HG03025 (cell line): ENCODE measurements around the gene GIT2.
A peak's percentile ranks its signal among the peaks of the same experiment; 100 is the strongest.
"Not testable (repeated sequence)": the region's sequence is repeated elsewhere in the genome, so short reads cannot be mapped to it uniquely, and the experiment has no call there.

Experiments
- ATAC-seq: cut with Tn5 transposase; IDR thresholded peaks from one replicate; pipeline ENCODE4 v1.9.1; 2021; ENCODE audit warnings: mild to moderate bottlenecking, moderate library complexity; ENCODE audit not compliant: unreplicated experiment, low FRiP score

Gene GIT2

GRCh38 chr12:109995686-109996482, at the start of gene GIT2:
TSS of gene GIT2 (minus strand) at chr12:109996368. CDS start at chr12:109996224, 144 bp downstream.
- ATAC-seq: peak; percentile 46

DNA sequence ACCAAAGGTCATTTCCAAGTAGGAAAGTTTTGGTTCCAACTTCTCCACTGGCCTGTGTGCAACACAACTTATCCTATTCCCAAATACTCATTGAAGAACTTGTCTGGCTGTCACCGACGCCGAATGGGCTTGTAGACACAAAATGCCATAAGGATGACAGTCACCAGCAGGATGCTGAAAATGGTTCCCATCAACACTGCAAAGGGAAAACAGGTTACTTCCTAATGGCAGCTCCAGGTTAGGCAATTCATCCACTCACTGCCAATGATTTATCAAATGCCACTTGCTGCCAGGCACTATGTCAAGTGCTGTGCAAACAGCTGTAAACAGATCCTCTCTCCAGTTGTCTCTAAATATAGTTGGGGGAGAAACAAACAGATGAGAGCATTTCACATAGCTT, 46.1 kb upstream of the GIT2 start:
- ATAC-seq: no peak

DNA sequence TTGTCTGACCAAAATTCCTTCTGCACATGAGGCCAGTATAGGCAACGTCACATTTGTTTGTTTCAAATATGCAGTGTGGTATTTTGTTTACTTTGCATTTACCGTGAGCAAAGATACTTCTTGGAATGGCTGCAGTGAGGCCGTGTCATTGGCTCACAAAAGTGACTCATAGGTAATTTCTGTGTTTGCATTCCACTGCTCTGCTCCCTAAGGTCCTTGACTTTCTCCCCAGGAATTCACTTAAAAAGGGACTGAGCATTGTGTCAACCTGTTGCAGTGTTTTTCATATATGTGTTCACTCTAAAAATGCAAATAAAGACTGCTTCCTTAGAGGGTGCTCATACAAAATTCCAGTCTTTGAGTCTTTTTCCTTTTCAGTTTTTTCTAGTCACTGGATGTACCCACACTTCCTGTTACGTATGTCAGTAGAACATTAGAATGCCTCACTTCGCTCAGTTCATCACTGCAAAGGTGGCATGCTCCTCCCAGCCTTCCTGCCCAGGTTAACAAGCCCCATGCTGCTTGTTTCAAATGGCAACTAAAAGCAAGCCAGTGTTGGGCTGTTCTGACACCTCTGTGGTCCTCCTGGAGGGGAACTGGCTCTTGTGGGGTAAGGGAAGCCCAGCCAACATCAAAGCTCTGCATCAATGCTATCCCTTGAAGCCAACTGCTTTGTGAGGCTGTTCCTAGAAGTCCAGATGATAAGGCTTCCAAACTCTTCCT, 43.1 kb upstream of the GIT2 start:
- no peak for ATAC-seq

DNA sequence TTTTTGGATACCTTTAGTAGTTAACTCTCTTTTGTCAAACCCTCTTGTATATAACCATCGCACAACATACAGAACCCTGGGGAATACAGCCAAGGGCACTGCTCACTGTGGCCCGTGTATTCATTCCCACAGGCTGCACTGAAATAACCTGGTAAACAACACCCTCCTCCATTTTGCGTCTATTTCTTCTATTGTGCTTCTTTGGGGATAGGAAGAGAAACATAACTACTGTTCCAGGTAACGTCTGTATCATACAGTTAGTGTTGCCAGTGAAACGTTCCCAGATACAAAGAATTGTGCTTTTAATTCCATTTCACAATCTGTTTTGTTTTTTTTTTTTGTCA, 42.5 kb upstream of the GIT2 start:
- ATAC-seq: no peak

GRCh38 chr12:110037315-110037714, 41.1 kb upstream of the GIT2 start:
- no peak for ATAC-seq

GRCh38 chr12:110035534-110036104, 39.5 kb upstream of the GIT2 start:
- no peak for ATAC-seq

GRCh38 chr12:110033888-110034287, 37.7 kb upstream of the GIT2 start:
- ATAC-seq: no peak

DNA sequence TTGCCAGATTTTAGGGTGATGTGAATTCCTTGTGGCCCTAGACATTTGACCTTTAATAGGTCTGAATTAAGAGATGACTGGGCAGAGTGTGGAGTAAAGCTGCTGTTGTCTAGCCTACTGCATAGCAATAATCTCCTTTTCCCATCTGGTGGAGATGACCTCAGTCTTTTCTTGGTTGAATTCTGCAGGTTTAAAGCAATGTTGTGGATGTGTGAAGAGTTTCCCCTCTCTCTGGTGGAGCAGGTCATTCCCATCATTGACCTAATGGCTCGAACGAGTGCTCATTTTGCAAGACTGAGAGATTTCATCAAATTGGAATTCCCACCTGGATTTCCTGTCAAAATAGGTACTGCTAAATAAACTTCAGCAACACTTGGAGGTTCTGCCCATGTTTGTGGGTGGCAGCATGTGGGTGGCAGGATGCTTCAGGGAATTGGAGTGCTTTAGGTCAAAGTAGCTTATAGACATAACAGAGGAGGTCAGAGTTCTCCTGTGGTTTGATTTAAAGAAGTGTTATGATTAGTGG, 33.2 kb upstream of the GIT2 start:
- ATAC-seq: no peak

DNA sequence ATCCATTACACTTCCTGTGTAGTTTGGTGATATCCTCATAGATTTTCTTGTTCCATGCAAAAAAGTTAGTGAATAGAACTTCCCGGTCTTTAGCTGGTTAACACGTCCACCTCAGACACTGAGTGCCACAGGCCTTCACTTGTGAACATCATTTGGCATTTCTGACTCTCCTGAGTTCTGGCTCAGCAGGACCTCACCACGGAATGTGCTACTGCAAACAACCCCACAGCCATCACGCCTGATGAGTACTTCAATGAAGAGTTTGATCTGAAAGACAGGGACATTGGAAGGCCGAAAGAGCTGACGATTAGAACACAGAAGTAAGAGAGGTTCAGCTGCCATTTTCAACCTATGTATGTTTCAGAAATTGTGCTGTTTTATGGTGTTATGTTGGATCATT, 32.2 kb upstream of the GIT2 start:
- ATAC-seq: no peak

DNA sequence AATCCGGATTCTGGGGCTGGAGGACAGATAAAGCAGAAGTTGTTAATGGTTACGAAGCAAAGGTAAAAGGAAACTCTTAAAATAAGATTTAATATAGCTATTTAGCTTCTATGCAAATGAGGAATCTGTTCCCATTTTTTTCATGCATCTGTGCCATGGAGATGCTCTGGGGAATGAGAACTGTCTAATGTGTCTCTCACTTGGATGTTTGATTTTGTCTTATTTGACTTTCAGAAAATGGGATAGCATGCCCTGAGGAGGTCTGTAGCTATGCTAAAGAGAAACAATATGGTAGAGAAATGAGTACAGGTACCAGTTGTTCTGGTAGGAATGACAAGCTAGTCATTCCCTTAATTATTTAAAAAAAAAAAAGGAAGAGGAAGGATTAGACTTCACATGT, 27.9 kb upstream of the GIT2 start:
- no peak for ATAC-seq

GRCh38 chr12:110023059-110023980, 27.2 kb upstream of the GIT2 start:
- ATAC-seq: no peak

- no peak for ATAC-seq
Measured at GRCh38 chr12:110020956-110021355, 24.8 kb upstream of the GIT2 start.

DNA sequence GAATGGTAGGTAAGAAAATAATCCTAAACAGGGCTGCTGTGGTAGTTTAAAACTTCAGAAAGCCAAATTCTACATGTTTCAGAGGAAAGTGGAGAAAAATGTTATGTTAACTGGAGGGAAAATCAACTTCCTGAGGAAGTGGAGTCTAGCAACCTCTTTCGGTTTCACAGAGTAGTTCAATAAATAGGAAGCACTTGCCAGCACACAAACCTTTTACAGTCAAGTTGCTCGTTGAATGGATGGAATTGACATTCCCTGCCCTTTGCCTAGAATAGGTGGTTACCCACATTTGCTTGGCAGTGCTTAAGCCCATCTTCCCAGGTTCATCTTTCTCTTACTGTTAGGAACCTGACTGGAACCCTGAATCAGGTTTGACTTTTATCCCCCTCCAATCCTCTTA, 19.0 kb upstream of the GIT2 start:
- no peak for ATAC-seq

DNA sequence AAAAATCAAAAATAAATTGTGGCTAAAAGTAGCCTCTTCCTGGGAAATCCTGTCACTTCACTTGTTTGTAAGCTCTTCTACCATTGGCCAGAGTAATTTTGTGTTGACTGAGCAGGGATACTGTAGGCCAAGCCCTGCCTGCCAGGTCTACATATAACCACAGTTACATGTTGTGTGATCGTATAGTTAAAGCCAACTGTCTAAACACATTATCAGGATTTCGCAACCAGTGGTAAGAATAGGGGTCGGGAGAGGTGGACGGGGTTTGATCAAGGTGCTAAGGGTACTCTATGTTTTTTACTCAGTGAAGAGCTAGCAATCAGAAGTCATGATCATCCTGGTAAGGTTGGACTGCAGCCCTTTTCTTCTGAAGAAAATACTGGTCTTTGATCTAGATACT, 16.5 kb upstream of the GIT2 start:
- no peak for ATAC-seq

DNA sequence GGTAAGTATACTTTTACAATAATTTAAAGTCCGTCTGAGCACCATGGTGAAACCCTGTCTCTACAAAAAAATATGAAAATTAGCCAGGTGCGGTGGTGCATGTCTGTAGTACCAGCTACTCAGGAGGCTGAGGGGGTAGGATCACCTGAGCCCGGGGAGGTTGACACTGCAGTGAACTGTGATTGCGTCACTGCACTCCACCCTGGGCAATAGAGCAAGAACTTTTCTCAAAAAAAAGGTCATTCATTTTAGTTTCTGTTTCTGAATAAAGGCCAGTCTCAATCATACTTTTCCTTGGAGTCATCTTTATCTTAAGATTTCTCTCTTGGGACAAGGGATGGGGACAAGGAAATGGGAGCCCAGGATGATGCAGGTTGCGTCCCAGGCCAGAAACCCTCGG, 16.0 kb upstream of the GIT2 start:
- no peak for ATAC-seq

DNA sequence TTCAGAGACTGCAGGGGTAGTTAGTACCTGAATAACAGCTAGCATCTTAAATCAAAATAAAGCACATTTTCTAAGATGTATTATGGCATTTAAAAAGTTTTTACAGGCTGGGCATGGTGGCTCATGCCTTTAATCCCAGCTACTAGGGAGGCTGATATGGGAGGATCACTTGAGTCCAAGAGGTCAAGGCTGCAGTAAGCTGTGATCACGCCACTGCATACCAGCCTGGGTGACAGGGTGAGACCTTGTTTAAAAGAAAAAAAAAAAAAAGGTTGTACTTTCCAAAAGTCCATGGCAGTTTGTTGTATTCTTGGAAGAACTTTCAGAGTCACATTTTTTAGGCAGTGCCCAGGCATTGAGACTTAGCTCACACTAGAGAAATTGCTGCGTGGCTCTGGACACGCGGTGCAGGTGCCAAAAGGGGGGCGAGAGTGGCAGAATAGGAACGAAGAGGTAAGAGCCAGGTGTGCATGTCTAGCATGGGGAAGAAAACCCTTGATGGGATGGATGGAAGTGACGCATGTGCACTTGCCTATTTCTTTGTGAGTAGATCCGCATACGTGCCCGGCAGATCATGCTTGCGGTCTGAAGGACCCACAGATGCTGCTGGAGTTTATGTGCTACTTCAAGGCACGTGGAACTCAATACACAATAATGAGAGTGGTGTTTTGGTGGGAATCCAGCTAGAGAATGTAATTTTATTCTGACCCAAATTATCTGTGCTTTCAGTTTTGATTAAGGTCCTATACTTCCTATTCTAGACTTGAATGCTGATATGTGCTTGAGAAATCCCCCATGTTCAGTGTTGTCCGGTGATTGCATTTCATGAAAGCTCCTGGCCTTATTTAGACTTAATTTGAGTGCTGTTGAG, 14.9 kb upstream of the GIT2 start:
- ATAC-seq: no peak

DNA sequence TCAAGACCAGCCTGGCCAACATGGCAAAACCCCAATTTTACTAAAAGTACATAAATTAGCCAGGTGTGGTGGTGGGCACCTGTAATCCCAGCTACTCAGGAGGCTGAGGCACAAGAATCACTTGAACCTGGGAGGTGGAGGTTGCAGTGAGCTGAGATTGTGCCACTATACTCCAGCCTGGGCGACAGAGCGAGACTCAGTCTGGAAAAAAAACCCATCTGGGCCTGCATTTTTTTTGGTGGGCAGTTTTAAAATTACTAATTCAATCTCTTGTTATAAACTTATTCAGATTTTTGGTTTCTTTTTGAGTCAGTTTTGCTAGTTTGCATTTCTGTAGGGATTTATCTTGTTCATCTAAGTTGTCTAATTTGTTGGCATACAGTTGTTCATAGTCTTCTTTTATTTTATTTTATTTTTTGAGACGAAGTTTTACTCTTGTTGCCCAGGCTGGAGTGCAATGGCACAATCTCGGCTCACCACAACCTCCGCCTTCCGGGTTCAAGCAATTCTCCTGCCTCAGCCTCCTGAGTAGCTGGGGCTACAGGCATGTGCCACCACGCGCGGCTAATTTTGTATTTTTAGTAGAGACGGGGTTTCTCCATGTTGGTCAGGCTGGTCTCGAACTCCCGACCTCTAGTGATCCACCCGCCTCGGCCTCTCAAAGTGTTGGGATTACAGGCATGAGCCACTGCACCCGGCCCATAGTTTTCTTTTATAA, 12.7 kb upstream of the GIT2 start:
- not testable (repeated sequence) for ATAC-seq

DNA sequence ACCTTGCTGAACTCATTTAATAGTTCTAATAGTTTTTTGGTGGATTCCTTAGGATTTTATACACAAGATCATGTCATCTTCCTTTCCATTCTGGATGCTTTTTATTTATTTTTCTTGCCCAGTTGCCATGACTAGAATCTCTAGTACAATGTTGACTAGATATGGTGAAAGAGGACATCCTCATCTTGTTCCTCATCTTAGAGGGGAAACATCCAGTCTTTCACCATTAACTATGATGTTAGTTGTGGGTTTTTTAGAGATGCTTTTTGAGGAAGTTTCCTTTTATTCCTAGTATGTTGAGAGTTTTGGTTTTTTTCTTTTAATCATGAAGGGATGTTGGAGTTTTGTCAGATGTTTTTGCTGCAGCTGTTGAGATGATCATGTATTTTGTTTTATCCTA, 11.7 kb upstream of the GIT2 start:
- ATAC-seq: no peak

- ATAC-seq: no peak
Measured at GRCh38 chr12:110006115-110006514, 9.9 kb upstream of the GIT2 start.
